ENCODE results near the gene GSX1.

DNA sequence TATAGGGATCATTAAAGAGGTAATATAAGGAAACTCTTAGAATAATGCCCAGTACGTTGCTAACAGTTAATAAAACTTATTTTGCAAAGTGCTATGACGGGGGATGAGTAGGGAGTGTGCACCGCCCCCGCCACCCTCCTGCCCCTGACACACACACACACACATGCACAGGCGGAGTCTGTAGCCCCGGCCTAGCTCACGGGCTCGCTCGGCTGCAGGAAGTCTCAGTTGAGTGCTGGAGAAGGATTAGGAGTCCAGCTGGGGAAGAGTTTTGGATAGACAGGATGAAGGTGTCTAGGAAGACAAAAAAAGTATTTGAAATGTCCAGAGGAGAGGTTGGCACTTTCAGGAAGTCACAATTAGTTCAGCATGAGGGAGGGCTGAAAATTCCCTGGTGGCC is 21.5 kb downstream of the GSX1 start:
- no peak for TF ChIP-seq REST (IDR thresholded peaks at IDR 0.05; ENCODE audit: low read depth)
- TF ChIP-seq POLR2A (IDR thresholded peaks at IDR 0.05; ENCODE audit: borderline replicate concordance, extremely low read depth, insufficient read depth, insufficient read length): no peak
- no peak for TF ChIP-seq POLR2AphosphoS5 (IDR thresholded peaks at IDR 0.05; ENCODE audit: low read depth, low read length)
- TF ChIP-seq, protein P1, sequence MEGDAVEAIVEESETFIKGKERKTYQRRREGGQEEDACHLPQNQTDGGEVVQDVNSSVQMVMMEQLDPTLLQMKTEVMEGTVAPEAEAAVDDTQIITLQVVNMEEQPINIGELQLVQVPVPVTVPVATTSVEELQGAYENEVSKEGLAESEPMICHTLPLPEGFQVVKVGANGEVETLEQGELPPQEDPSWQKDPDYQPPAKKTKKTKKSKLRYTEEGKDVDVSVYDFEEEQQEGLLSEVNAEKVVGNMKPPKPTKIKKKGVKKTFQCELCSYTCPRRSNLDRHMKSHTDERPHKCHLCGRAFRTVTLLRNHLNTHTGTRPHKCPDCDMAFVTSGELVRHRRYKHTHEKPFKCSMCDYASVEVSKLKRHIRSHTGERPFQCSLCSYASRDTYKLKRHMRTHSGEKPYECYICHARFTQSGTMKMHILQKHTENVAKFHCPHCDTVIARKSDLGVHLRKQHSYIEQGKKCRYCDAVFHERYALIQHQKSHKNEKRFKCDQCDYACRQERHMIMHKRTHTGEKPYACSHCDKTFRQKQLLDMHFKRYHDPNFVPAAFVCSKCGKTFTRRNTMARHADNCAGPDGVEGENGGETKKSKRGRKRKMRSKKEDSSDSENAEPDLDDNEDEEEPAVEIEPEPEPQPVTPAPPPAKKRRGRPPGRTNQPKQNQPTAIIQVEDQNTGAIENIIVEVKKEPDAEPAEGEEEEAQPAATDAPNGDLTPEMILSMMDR (IDR thresholded peaks at IDR 0.05 in 2 of 3, conservative IDR thresholded peaks at IDR 0.05 in 1 of 3; ENCODE audit: borderline replicate concordance in 1 of 3, insufficient read depth in 1 of 3, low read depth in 2 of 3, low read length in 2 of 3): no peak
- no peak for TF ChIP-seq EGR1 (IDR thresholded peaks at IDR 0.05; ENCODE audit: low read depth)
